Fibroblast of skin of right biceps (primary cell): ENCODE results near the gene KCNK13.
"Not testable (repeated sequence)": the region's sequence is repeated elsewhere in the genome, so short reads cannot be mapped to it uniquely, and the experiment has no call there.

Experiments
- DNase-seq: peaks from one replicate; pipeline ENCODE4 v3.0.0-alpha.2; 2013

Gene KCNK13

DNA sequence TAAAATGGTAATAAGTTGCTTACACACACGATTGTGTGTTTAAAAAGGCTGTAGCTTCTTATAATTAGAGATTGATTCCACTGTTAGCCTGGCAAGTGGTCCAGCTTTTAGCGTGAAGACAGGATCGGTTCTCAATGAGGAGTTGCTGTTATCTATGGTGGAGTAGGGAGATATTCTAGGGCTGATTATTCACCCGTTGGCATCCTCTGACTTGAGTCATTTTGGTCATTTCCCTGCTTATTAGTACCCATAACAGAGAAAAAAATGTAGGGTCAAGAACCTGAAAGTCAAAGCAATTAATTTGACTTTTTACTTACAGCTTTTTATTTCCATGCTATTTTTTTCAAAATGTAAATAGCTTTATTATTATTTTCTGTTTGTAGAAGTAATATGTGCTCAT, 76.0 kb downstream of the KCNK13 start:
- no peak for DNase-seq

DNA sequence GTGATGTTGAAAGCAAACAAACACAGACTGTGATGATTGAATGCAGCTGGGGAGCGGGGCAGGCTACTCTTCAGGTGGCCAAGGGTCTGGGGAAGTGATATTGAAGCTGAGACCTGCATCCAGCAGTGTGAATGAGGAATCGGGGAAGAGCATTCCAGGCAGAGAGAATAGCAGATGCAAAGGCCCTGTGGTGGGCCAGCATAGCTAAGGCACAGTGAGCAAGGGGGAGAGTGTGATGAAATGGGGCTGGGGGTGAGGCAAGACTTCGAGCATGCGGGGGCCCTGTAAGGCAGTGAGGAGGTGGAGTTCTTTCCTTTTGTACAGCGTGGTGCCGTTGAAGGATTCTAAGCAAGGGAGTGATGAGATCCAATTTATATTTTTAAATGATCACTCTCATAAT, 77.4 kb downstream of the KCNK13 start:
- DNase-seq: no peak

DNA sequence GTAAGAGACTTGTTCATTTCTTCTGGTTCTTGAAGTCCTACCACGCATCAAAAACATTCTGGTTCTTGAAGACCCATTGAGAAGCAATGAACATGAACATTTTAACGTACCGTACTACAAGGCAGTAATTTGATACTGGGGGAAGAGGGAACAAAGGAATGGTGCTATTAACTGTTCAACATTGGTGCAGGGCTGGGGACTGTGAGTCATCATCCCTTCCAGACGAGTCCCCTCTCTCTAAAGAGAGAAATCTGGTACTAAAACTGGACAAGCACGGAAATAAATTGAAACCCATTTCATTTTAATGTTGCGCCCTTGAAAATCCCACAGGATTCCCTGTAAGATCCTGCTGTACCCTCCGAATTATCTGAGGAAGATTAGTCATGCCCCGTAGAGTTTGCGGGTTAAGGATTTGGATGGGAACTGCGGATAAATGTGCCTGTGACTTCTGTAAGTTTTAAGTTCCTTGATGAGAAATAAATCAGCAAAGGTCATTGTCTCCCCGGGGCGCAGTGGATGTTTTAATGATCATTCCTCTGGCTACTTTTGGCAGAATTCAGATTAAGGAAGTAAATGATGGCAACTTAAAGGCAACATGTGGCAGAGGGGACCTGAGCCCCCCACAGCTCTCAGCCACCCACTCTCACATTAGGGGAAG, 78.6 kb downstream of the KCNK13 start:
- DNase-seq: peak; percentile 48

DNA sequence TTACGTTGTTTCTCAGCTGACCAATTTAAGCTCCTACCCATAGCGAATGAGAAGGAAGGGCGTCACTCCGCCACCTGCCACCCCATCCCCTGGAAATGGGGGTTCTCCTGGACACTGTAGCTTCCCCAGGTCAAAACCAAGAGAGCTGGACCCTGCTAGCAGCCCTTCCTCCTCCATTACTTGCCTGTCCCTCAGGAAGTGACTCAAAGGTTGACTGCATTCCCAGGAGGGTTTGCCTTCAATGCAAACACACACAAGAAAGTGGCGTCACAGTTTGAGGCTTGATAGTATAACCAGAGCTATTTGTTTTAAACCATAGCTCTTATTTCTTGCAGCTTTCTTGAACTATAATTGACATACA, 79.1 kb downstream of the KCNK13 start:
- DNase-seq: peak; percentile 53

DNA sequence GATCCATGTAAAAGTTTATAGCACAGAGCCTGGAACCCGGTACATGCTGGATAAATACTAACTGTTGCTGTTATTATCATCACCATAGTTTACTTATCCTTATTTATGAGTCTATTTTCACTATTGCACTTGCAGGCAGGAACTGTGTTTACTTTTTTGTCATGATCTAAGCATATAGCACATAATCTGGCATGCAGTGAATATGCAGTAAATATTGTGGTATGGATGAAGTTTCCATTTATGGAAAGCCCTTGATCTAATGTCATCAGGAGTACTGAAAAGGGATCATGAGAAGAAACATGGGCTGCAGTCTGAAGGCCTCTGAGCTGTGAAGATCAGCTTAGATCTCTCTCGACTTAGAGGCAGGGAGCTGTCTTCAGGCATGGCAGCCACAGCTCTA, 91.6 kb downstream of the KCNK13 start:
- DNase-seq: no peak

DNA sequence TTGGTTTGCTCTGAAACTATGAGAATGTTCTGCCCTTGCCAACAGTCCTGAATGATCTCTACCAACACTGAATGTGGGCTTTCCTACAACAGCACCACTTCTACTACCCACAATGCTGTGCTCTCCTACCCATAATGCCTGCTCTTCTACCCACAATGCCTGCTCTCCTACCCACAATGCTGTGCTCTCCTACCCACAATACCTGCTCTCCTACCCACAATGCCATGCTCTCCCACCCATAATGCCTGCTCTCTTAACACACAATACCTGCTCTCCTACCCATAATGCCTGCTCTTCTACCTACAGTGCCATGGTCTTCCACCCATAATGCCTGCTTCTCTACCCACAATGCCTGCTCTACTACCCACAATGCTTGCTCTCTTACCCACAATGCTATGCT, 92.3 kb downstream of the KCNK13 start:
- no peak for DNase-seq

DNA sequence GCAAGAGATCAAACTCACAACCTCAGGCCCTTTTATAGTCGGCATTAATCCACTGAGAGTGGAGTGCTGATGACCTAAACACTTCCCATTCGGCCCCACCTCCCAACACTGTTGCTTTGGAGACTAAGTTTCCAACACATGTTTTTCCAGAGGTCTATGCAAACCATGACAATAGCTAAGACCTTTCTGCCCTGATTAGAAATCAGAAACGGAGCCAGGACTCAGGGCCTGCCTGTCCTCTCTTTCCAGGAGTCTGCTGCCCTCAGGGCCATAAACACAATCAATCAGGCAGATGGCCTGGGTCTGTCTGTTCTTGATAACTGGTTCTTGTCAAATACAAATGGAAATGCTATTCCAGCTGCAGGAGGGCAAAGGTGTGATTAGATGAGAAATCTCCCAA, 97.4 kb downstream of the KCNK13 start:
- DNase-seq: no peak

DNA sequence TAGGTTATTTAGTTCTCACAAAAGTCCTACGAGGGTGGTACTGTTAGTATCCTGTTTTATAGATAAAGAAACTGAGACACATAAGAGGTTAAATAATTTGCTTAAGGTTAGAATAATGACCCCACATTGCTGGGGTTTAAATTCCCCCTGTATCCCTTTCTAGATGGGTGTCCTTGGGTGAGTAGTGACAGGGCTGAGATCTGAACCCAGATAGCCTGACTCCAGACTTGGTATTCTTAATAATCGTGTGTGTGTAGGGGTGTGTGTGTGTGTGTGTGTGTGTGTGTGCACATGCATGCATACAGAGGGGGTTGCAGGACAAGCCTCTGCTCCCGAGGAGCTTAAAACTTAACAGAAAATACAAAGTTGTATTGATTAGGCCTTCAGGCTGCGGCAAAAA, 97.9 kb downstream of the KCNK13 start:
- DNase-seq: no peak

DNA sequence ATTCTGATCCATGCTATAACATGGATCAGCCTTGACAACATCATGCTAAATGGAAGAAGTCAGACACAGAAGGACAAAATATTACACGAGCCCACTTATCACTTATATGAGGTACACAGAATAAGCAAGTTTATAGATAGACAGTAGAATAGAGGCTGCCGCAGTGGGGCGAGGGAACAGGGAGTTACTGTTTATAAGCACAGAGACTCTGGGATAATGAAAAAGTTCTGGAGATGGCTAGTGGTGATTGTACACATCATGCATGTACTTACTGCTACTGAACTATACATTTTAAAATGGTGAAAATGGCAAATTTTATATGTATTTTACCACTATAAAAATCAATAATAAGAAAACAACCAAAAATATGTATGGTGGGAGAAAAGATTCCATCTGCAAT, 99.3 kb downstream of the KCNK13 start:
- DNase-seq: no peak

DNA sequence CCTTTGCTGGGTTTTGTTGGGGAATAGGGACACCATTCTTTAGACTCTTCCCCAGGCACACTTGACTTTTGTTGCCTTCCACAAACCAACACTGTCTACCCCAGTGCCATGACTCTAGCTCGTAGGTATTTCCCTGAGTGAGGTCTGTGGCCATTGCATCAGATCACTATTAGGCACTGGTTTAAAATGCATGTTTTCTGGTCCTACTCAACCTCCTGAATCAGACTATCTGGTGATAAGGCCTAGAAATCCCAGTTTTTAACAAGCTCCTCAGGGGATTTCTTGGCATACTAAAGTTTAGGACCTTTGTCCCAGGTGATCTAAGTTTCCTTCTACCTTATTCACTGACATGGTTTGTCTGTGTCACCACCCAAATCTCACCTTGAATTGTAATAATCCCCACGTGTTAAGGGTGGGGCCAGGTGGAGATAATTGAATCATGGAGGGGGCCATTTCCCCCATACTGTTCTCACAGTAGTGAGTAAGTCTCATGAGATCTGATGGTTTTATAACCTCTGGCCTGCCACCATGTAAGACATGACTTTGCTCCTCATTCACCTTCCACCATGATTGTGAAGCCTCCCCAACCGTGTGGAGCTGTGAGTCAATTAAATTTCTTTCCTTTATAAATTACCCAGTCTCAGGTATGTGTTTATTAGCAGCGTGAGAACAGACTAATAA, 106.8 kb downstream of the KCNK13 start:
- DNase-seq: peak; percentile 68

DNA sequence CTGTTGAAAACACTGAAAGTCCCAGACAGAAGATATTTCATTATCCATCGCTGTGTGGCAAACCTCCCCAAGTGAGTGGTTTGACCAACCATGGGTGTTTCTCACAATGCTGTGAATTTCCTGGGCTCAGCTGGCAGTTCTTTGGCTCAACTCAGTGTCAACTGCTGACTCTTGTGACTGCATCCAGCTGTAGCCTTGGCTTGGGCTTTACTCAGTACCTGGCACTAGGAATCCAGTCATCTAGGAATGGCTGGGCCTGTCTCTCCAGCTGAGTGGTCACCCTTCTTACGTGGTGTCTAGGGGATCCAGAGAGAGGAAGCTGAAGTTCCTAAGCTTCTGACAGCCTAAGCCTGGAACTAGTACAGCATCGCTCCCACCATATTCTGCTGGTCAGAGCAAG, 113.8 kb downstream of the KCNK13 start:
- DNase-seq: no peak

DNA sequence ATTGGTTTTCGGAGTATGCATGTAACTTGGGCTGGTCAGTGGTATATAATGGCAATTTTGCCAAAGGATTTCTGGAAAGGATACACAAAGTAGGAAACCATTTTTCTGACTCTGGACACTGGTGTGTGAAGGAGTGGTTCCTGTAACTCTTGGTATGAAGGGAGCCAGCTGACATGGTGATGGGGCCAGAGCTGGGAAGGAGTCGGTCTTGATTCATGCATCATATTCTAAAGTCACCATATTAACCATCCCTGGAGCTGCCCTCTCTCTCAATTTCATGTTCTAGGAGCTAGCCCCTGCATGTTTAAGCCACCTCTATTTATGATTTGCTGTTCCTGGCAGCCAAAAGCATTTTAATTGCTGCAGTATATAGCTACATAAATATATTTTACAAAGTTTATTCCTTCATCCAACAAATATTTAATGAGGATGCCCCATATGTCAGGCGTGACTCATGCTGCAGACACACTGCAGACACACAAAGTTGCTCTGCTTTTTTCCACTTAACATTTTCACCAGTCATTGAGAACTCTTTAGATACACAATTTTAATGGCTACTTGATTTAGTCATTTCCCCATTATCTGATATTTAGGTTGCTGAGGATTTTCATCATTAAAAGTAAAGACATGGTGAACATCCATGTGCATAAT, 115.9 kb downstream of the KCNK13 start:
- DNase-seq: peak; percentile 26

DNA sequence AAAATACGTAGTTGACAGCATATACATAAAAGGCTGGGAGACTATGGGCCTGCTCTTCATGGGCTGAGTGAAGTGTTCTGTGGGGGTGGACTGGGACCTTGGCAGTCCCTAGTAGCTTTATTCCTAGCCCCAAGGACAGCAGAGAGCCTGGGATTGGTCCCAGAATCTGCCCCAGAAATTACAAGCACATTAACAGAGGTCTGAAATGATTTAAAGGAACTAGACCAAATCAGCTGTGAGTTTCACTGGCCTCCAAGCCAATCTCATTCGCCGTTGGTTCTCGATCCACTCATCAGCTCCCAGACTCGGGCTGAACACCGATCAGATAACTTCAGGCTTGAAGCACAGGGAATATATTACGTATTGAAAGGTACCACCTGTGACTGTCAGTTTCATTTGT, 117.6 kb downstream of the KCNK13 start:
- no peak for DNase-seq

DNA sequence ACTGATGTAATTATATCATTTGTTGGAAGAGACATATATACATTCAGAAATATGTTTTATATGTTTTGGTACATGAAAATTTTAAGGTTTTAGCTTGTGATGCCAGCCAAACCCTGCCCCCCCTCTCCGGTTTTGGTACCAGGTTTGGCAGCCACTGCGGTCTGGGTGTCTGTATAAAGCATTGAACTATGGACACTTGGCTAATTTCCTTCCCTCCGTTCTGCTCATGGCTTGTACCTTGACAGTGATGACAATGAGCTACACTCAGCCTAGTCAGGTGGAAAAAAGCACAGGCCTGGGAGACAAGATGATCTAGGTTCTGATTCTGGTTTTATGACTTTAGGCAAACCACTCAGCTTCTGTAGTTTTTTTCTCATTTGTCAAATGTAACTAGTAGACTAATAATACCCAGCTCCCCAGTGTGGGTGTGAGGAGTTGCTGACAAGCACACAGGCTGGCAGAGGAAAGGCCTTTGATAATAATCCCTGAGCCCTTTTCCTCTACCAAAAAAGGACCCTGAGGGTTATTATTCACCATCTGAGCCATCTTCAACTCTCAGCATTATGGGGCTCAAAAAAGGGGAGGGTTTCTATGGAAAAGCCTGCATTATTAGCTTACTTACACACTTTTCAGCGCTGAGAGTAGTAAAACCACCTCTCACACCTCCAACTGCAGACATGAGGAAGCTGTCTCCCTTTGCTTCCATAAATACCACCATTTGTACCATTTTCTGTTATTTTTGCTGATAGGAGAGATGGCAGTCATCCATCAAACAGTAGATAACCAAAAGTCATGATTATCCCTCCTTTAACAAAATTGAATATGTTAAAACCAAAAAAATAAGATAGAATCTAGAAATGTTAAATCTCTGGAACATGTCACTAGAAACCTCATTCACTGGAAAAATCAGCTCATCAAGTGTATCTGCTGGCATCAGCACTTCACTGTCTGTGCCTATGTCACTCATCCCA, 118.3 kb downstream of the KCNK13 start:
- no peak for DNase-seq

DNA sequence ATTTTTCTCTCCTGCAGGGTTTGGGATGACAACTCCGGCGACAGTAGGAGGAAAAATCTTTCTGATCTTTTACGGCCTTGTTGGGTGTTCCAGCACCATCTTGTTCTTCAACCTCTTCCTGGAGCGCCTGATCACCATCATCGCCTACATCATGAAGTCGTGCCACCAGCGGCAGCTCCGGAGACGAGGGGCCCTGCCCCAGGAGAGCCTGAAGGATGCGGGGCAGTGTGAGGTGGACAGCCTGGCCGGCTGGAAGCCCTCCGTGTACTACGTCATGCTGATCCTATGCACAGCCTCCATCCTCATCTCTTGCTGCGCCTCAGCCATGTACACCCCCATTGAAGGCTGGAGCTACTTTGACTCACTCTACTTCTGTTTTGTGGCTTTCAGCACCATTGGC, 122.3 kb downstream of the KCNK13 start:
- no peak for DNase-seq

DNA sequence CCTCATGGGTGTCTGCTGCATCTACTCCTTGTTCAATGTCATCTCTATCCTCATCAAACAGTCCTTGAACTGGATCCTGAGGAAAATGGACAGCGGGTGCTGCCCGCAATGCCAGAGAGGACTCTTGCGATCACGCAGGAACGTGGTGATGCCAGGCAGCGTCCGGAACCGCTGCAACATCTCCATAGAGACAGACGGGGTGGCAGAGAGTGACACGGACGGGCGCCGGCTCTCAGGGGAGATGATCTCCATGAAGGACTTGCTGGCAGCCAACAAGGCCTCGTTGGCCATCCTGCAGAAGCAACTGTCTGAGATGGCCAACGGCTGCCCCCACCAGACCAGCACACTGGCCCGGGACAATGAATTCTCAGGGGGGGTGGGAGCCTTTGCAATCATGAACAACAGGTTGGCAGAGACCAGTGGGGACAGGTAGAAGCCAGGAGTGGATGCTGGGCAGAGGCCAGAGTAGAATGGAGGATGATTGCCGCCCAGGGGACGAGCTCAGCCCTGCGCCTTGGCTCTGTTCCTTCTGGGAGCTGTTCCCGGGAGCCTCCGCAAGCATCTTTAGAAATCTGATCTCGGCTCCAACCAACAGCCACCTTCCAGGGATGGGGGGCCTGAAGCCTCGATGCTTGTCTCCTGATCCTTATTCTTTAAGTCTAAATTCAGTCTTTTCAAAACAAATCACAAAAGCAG, 122.9 kb downstream of the KCNK13 start:
- no peak for DNase-seq

DNA sequence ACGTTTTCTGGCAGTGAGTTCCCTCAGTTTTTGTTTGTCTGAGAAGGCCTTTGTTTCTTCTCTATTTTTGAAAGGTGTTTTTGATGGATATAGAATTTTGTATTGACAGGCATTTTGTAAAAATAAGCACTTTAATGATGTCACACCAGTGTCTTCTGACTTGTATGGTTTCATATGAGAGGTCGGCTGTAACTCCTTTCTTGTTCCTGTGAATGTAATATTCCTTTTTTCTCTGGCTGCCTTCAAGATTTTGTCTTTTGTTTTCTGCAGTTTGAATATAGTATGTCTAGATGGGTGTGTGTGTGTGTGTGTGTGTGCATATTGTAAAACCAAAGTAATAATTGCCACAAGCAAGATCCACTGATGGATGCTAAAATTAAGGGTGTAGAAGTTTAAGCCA, 126.8 kb downstream of the KCNK13 start:
- DNase-seq: no peak

DNA sequence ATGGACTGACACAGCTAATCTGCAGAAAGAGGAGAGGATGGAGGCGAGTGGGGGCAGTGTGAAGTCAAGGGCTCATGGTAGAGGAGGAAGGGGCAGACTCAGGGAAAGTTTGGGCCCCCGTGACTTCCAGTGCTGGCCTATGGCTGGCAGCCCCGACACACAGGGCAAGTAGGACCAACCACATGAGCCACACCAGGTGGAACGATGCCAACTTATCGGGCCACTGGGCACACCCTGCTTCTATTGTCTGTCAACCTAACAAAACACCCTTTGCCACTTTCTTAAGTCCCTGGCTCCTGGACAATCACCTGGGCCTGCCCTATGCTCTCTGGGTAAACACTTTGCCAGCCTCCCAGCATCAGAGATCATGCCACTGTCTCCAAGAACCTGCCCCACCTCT, 129.4 kb downstream of the KCNK13 start:
- no peak for DNase-seq

DNA sequence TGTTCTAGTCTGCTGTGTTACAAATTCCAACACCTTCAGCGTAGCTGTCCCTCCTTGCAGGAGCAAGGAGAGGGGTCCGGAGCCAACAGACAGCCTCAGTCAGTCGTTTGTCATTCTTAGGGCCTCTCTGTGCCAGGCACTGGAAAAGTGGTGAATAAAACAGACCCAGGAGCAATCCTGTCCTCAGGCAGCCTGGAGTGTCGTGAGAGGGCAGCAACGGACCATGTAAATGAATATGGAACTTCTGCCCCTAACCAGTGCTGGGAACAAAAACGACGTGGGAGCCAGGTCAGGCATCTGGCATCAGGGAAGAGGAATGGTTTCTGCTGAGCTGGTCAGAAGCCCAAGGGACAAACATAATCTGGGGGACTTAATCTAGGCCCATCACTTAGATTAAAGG, 129.8 kb downstream of the KCNK13 start:
- no peak for DNase-seq

DNA sequence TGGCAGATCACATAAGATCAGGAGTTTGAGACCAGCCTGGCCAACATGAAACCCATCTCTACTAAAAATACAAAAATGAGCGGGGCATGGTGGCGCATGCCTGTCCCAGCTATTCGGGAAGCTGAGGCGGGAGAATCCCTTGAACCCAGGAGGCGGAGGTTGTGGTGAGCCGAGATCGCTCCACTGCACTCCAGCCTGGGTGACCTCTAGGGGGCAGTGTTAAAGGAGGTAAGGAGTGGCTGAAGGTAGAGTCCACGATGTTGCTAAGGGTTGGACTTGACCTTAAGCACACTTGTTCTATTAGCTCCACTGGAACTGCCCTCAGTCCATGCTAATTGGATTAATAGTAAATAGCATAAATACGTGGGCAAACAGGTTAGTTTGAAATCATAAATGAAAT, 132.1 kb downstream of the KCNK13 start:
- no peak for DNase-seq

DNA sequence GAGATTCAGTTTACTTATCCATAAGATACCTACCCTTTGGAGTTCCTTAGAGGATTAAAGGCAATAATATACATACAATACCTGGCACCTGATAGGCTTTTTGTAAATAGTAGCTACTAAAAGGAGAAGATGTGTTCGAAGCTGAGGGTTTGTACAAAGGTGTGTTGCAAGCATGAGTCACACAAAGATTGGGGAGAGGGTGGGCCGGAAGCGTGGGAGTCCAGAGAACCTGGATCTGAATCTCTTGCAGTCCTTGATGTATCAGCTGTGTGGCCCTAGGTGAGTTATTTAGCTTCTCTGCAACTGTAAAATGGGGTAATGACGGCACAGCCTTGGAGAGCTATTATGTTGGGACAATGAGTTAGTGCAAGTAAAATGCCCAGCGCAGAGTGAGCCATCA, 132.9 kb downstream of the KCNK13 start:
- no peak for DNase-seq

DNA sequence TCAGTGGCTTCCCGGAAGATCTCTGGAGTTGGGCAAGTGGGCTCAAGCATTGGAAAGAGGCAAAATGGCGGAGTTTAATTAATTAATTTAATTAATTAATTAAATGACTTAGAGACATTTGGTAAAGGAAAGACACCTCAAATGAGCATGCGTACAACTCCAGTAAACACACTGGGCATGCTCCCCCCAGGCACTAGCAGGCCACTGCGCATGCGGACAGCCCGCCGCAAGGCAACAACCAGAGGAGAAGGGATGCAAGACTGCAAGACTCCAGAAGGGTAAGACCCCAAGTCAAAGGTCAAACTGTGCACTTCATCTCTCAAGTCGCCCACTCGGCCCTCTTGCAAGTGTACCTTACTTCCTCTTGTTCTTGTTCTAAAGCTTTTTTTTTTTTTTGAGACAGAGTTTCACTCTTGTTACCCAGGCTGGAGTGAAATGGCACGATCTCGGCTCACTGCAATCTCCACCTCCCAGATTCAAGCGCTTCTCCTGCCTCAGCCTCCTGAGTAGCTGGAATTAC, 136.8 kb downstream of the KCNK13 start:
- no peak for DNase-seq

DNA sequence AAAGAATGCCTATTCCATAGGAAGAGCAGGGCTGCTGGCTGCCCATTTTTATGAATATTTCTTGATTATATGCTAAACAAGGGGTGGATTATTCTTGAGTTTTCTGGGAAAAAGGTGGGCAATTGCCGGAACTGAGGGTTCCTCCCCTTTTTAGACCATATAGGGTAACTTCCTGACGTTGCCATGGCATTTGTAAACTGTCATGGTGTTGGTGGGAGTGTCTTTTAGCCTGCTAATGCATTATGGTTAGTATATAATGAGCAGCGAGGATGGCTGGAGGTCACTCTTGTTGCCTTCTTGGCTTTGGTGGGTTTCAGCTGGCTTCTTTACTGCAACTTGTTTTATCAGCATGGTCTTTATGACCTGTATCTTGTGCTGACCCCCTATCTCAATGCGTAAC, 138.8 kb downstream of the KCNK13 start:
- DNase-seq: not testable (repeated sequence)
